HG02852 (cell line): ENCODE results near the gene TMC6.
"Not testable (repeated sequence)": the region's sequence is repeated elsewhere in the genome, so short reads cannot be mapped to it uniquely, and the experiment has no call there.

ENCODE experiments used
- ATAC-seq: cut with Tn5 transposase; IDR thresholded peaks from one replicate; pipeline ENCODE4 v1.9.1; 2021; ENCODE audit warnings: mild to moderate bottlenecking, moderate library complexity; ENCODE audit not compliant: unreplicated experiment

Gene TMC6

DNA sequence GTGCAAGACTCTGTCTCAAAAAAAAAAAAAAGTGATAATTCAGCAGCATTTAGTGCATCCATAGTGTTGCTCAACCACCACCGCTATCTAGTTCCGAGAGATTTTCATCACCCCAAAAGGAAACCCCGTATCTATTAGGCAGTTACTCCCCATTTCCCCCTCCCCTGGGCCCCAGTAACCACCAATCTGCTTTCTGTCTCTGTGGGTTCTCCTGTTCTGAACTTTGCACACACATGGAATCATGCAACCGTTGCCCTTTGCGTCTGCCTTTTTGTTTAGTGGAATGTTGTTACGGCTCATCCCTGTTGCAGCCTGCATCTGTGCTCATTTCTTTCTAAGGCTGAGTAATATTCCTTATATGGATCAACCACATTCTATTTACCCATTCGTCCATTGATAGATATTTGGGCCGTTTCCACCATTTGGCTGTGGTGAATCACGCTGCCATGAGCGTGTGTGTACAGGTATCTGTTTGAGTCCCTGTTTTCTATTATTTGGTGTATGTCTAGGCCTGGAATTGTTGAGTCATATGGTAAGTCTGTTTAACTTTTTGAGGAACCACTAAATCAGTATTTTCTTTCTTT, 31.1 kb upstream of the TMC6 start:
- no peak for ATAC-seq

- ATAC-seq = peak; percentile 43
Measured at GRCh38 chr17:78154903-78155811, 26.6 kb upstream of the TMC6 start.

DNA sequence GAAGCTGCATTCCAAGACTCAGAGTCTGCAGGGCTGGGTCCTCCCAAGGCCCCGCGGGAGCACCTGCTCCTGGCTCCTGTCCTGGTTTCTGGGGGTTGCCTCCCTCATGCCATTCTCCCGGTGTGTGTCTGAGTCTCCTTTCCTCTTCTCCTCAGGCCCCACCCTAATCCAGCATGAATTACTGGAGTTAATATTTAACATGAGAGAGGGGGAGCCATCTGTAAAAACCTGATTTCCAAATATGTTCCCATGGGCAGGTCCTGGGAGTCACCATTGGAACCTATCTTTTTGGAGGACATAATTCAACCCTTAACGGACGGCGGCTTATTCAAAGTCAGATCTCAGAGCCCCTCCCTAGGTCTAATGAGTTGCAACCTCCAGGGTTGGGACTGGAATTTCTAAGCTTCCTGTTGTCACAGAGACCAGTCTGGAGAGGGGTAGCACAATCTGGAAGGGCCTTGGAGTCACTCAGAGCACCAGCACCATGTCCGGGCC, 23.0 kb upstream of the TMC6 start:
- ATAC-seq = no peak

DNA sequence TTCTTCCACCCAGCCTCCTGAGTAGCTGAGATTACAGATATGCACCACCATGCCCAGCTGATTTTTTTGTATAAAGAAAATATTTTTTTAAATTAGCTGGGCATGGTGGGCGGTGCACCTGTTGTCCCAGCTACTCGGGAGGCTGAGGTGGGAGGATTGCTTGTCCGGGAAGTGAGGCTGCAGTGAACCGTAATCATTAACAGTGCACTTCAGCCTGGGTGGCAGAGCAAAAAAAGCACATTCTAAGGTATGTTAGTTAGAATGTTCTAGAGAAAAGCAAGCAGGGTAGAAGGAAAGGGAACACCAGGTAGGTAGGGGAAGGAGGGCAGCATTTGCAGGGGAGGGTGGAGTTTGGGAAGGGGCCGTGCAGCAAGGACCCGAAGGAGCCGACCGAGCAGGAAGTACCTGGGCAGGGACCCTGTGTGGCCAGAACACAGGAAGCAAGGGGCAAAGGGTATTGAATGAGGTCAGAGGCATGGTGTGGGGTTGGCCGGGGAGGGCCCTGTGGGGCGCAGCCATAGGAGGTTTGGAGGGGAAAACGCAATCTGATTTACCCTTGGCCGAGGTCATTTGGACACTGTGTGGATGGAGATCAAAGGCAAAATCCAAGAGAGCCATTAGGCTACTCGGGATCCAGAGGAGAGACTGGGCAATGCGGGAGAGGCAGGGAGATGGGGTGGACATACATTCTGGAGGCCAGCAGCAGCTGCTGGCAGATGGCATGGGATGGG, 19.9 kb upstream of the TMC6 start:
- ATAC-seq = no peak

- no peak for ATAC-seq
Measured at GRCh38 chr17:78147315-78147998, 18.9 kb upstream of the TMC6 start.

GRCh38 chr17:78146881-78147280, 18.3 kb upstream of the TMC6 start:
- ATAC-seq = no peak

DNA sequence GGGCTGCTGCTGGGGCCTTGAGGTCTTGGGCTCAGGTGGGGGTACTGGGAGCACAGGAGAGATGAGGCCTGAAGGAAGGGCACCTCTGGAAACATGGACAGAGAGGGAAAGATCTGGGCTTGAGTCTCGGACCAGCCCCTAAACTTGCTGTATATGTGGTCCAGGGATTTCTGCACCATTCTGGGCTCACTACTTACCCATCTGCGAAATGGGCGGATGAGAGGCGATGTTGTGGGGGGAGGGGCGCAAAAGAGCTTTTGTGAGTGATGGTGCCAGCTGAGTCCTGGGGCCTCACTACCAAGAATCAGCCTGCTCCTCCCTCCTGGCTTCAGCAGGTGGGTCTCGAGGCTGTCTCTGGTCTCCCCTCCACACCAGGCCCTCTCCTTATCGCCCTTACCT, 17.9 kb upstream of the TMC6 start:
- ATAC-seq = no peak

DNA sequence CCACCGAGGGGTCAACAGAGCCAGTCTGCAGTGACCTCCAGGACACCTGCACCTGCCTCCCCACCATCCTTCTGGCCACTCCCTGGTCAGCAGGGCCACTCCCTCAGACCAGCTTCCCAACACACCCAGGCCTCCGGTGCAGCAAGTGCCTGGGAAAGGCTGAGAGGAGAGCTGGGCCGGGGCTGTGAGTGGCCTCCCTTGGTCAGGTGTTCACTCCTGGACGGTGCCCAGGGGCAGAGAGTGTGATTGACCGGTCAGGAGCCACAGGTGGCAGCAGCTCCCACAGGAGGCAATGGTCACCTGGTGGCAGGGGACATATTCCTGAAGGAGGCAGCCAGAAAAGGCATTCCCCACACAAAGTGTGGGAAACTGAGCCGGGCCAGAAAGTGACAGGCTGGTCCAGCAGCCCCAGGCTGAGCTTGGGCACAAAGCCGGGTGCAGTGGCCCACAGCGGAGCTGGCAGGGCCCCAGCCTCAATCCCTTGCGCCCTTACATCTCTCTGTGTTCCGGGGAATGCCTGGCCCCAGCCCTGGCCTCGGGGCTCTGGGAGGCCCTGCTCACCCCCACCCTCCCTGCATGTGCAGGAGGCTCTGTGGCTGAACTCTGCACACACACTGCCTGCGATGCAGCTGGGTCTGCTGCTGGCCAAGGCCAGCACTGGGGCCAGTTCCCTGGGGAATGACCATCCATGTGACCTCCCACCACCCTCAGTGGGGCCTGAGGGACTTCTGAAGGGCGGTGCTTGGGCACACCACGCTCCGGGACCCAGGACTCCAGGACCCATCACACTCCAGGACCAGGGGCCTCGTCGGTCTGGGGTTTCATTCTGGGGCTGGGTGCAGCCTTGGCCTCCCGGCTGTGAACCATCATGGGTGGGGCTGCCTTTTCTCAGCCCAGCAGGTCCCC, 16.4 kb upstream of the TMC6 start:
- no peak for ATAC-seq

DNA sequence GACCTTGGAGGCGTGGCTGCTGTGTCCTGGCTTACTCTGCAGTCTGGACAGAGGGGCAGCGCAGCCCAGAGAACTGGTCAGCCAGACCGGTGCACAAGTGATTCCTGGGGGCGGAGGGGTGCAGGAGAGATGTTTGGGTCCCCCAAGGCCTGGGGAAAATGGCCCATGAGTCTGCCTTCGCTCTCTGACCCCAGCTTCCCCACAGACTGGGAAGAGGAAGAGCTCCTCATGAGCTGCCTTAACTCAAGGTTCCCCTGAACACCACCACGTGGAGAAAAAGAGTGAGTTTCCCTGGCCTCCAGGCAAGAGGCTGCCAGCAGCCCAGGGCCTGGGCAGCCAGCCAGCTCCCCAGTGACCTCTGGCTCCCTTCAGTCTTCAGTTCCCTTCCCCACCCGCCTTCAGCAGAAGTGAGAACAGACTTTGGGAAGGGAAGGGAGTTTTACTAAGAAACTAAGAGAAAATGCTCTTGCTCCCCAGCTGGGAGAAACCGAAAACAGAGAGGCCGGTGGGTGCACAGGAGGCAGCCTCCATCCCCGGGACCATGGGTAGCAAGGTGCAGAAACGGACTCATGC, 15.7 kb upstream of the TMC6 start:
- no peak for ATAC-seq

- no peak for ATAC-seq
Measured at GRCh38 chr17:78143214-78144146, 14.9 kb upstream of the TMC6 start.

- no peak for ATAC-seq
Measured at GRCh38 chr17:78142119-78142861, 13.7 kb upstream of the TMC6 start.

GRCh38 chr17:78141437-78142118, 13.0 kb upstream of the TMC6 start:
- ATAC-seq = no peak

DNA sequence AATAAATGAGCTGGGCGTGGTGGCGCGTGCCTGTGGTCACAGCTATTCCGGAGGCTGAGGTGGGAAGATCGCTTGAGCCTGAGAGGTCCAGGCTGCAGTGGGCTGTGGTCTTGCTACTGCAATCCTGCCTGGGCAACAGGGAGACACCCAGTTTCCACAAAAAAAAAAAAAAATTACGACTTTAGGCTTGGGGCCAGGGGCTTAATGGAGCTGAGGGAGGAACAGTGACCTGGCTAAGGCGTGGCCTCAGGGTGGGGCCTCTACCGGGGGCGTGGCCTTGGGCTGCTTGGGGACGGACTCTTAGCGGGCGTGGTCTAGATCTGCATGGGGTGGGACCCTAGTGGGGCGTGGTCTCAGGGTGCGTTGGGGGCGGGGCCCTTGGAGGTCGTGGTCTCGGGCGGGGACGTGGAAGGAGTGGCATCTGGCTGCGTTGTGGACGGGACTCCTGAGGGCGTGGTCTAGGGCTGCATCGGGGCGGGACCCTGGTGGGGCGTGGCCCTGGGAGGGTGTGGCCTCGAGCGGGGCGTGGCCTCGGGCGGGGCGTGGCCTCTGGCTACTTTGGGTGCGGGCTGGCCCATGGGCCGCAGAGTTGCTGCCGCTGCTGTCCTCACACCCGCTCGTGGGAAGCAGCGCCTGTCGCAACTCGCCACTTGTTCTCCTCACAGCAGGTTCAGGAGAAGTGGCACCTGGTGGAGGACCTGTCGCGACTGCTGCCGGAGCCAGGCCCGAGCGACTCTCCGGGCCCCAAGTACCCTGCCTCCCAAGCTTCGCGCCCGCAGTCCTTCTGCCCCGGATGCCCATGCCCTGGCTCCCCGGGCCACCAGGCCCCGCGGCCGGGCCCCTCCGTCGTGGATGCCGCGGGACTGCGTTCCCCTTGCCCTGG, 11.9 kb upstream of the TMC6 start:
- peak; percentile 76 for ATAC-seq

DNA sequence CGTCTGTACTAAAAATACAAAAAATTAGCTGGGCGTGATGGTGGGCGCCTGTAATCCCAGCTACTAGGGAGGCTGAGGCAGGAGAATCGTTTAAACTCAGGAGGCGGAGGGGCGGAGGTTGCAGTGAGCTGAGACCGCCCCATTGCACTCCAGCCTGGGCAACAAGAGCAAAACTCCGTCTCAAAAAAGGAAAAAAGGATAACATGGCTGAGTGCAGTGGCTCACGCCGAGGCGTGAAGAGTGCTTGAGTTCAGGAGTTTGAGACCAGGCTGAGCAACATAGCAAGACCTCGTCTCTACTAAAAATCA, 11.3 kb upstream of the TMC6 start:
- ATAC-seq = not testable (repeated sequence)

DNA sequence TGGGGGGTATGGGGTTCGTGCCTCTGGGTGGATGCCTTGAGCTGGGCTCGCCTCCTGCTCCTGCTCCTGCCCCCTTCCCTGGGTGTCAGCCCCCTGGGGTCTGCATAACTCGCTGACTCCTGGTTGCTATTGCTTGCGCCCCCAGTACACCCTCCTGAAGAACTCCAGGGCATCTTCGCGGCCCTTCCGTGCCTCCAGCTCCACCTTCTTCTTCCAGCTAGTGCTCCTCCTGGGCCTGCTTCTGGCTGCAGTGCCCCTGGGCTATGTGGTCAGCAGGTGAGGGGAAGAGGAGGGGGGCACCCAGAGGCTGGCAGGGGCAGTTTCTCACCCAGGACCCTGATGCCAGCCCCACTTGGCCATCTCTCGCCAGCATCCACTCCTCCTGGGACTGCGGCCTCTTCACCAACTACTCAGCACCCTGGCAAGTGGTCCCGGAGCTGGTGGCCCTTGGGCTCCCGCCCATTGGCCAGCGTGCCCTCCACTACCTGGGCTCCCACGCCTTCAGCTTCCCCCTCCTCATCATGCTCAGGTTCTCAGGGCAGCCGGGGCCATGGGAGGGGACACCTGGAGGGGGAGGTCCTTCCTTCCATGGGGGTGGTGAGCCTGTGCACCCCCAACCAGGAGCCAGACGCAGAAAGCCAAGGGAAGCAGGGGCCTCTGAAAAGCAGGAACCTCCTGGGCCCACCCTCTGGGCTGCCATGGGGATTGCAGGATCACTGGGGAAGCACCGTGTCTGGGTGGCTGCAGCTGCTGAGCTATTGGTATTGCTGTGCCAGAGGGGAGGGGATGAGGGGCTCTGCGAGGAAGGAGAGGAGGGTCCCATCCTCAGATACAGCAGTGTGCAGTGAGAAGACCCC, 9.9 kb upstream of the TMC6 start:
- ATAC-seq = no peak
